Thyroid gland (tissue), 4 donors: ENCODE measurements around the gene PDZK1IP1.
"Not testable (repeated sequence)": the region's sequence is repeated elsewhere in the genome, so short reads cannot be mapped to it uniquely, and the experiment has no call there.

Experiments
- CTCF ChIP-seq, 6 experiments: fragments of 200-600 bp in 3 of 6; fragments of 450-650 bp in 3 of 6; sonication (generic) in 3 of 6; IDR thresholded peaks; one replicate each; pipeline ENCODE4 v1.5.1; 2016 to 2019; ENCODE audit warnings: antibody characterized with exemption in 6 of 6, mild to moderate bottlenecking in 2 of 6, inconsistent platforms in 1 of 6, moderate library complexity in 1 of 6
- POLR2A ChIP-seq, 2 donors: fragments of 450-650 bp; IDR thresholded peaks; one replicate each; pipeline ENCODE4 v1.6.1; 2017; ENCODE audit warnings: antibody characterized with exemption in 2 of 2, mild to moderate bottlenecking in 2 of 2, moderate library complexity in 1 of 2

- TF ChIP-seq POLR2A, CTCF (IDR thresholded peaks at IDR 0.05): not testable (repeated sequence)
Observed at GRCh38 chr1:47203504-47203903, 13.7 kb upstream of the PDZK1IP1 start.
